HG03060 (cell line): ENCODE results near the gene ANXA5.

ENCODE experiments used
- ATAC-seq: cut with Tn5 transposase; IDR thresholded peaks from one replicate; pipeline ENCODE4 v1.9.1; 2021; ENCODE audit warnings: low read depth, moderate number of reproducible peaks; ENCODE audit not compliant: unreplicated experiment

Gene ANXA5

GRCh38 chr4:121650741-121651140, 46.0 kb downstream of the ANXA5 start:
- no peak for ATAC-seq

- no peak for ATAC-seq
Observed at GRCh38 chr4:121648516-121648915, 48.3 kb downstream of the ANXA5 start.

GRCh38 chr4:121642876-121643585, 53.7 kb downstream of the ANXA5 start:
- no peak for ATAC-seq

- ATAC-seq = no peak
Observed at GRCh38 chr4:121642292-121642691, 54.5 kb downstream of the ANXA5 start.

- ATAC-seq = no peak
Observed at GRCh38 chr4:121633653-121634052, 63.1 kb downstream of the ANXA5 start.

- no peak for ATAC-seq
Observed at GRCh38 chr4:121632636-121633035, 64.1 kb downstream of the ANXA5 start.
